ENCODE results near the gene ALG9. TPM values are rescaled to one million over a fixed set of nuclear protein-coding genes. Genes with fewer than 3 reads are reported as not detected.

ALG9 gene
- total RNA-seq, 2 experiments from 2014 or later, result 36.4 to 36.8 TPM

DNA sequence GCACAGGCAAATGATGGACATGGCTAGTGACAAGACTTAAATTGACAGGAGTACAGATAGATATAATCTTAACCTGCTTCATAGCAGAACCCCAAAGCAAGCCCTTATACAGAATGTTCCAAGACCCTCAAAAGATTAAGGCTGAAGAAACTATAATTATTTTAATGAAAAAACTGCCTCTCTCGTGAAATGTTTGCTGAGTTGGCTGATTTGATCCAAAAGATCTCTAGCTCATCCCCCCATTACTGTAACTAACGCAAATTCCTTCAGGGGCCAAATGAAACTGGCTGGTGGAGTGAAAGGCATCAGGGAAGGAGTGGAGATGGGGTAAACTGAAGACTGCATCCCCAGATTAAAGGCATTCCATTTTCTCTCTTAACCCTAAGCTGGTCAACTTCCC, 19.3 kb downstream of the ALG9 start:
- H3K36me3 Mint-ChIP-seq, result peaks cover 27% of the 10 kb centered on the region

DNA sequence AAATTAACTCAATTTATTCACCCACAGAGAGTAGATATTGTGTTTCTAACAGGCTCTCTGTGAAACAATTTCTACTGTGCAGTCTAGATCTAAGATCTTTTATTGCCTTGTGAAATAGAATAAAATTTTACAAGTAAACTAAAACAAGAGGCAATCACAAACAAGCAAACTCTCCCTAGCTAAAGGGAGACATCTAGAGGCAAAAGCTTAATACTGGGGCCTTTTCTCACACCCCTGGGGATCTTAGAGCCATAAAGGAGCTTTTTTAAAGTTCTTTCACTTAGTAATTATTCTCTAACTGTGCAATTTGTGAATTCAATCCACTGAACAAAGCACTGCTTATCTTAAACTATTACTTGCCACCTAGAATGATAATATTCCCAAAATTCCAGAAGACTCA, 19.7 kb downstream of the ALG9 start:
- H3K27ac Mint-ChIP-seq, result no peak overlapping the region
- H3K27me3 Mint-ChIP-seq, result no peaks in the 10 kb centered on the region
- H3K36me3 Mint-ChIP-seq, result peaks cover 27% of the 10 kb centered on the region
- no peaks in the 10 kb centered on the region for H3K9me3 Mint-ChIP-seq
- DNase-seq, result no peak
- no peak overlapping the region for H3K4me3 Mint-ChIP-seq
- no peaks in the 10 kb centered on the region for H3K4me1 Mint-ChIP-seq

More for the DNA sequence above, 19.3 kb downstream of the ALG9 start:
- H3K27me3 Mint-ChIP-seq, result no peaks in the 10 kb centered on the region
- H3K9me3 Mint-ChIP-seq, result no peaks in the 10 kb centered on the region
- DNase-seq, result no peak
- no peak overlapping the region for H3K27ac Mint-ChIP-seq
- no peak overlapping the region for H3K4me3 Mint-ChIP-seq
- H3K4me1 Mint-ChIP-seq, result no peaks in the 10 kb centered on the region

DNA sequence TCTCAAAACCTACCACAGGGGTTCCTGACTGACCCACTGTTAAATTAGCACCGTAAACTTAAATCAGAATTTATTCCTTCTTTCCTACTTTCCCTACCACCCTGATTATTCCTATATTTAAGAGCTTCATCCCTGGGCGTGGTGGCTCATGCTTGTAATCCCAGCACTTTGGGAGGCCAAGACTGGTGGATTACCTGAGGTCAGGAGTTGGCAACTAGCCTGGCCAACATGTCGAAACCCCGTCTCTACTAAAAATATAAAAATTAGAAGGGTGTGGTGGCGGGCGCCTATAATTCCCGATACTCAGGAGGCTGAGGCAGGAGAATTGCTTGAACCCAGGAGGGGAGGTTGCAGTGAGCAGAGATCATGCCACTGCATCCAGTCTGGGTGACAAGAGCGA, 20.3 kb downstream of the ALG9 start:
- Mint-ChIP-seq H3K27ac (no peak overlapping the region), H3K9me3 (no peaks in the 10 kb centered on the region), H3K36me3 (peaks cover 27% of the 10 kb centered on the region), H3K4me1 (no peaks in the 10 kb centered on the region), H3K27me3 (no peaks in the 10 kb centered on the region), H3K4me3 (no peak overlapping the region)
- no peak for DNase-seq

DNA sequence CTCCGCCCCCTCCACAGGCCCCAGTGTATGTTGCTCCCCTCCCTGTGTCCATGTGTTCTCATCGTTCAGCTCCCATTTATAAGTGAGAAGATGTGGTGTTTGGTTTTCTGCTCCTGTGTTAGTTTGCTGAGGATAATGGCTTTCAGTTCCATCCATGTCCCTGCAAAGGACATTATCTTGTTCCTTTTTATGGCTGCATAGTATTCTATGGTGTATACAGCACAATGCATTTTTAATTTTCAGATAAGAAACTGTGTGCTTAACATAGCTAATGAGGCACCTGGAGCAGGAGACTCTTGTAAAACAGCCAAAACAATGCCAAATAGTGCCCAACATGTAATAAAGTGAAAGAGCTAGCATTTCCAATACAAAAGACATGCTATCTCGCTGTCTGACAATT, 21.8 kb downstream of the ALG9 start:
- Mint-ChIP-seq H3K4me3 (no peak overlapping the region), H3K27me3 (no peaks in the 10 kb centered on the region), H3K36me3 (peaks cover 21% of the 10 kb centered on the region), H3K4me1 (no peaks in the 10 kb centered on the region), H3K27ac (no peak overlapping the region), H3K9me3 (no peaks in the 10 kb centered on the region)
- DNase-seq, result no peak

DNA sequence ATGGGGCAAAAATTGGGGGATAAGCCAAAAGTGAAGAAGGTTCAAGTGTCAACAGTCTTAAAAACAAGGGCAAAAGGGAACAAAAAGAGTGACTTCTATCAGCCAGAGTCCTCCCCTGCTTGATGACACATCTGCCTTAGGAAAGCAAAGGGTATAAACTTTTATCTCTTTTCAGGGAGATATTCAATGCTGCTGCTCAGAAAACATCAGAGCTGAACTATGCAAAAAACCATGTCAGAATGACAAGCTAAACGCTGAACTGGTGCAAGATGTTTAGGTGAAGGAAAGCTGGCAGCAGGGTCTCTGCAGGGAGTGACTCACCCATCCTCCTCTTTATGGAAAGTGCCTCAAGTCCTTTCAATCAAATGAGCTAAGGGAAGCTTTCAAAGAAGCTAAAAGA, 24.7 kb downstream of the ALG9 start:
- Mint-ChIP-seq H3K36me3 (peaks cover 19% of the 10 kb centered on the region), H3K9me3 (no peaks in the 10 kb centered on the region), H3K4me1 (no peaks in the 10 kb centered on the region), H3K27ac (no peak overlapping the region), H3K4me3 (no peak overlapping the region), H3K27me3 (no peaks in the 10 kb centered on the region)
- no peak for DNase-seq

DNA sequence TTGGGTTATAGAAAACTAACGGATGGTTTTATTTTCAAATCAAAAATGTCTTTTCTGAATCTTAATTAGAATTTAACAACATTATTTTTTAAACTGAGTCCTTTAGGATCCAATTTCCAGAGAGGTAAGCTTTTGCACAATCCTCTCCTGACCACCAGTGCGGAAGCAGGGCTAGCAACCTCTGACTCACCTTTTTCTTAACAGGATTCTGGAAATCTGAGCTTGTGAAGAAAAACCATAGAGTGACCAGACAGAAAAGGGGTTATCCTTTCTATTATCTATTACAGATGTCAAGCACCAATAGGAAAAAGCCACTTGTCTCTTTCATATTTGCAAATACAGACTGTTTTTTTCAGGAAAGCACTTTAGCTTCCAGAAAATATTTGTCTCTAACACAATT, 25.3 kb downstream of the ALG9 start:
- Mint-ChIP-seq H3K4me1 (peaks cover 5% of the 10 kb centered on the region), H3K9me3 (no peaks in the 10 kb centered on the region), H3K36me3 (peaks cover 18% of the 10 kb centered on the region), H3K27me3 (no peaks in the 10 kb centered on the region), H3K27ac (no peak overlapping the region), H3K4me3 (no peak overlapping the region)
- DNase-seq, result no peak

DNA sequence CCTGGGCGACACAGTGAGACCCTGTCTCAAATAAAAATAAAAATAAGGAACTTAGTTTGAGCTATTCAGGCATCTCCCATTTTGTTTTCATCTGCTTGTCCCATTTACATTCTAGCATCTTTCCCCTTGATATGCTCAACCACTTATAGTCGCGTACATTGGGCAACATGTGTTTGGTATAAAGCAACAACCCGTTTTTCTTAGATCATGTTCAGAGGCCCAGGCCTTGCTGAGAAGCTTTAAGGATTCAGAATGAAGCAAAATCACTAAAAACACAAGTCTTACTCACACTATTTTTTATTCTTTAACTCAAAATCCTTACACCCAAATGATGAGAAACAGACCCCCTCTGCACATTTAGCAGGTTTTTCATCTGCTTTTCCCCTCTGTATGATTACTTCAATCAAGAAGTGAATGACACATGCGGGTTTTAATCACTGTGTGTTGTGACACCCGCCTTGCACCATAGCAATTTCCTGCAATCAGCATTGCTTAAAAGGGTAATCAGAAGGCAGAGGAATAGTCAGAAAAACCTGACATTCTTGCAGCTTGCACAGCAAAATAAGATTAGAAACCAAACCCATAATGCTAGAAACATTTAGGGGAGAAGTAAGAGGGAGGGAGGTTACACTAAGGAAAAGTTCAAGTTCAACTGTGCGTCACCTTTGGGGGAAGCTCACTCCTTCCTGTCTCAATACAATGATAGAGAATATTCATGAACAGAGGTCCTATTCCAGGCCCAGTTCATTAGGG, 25.9 kb downstream of the ALG9 start:
- Mint-ChIP-seq H3K4me3 (no peak overlapping the region), H3K9me3 (no peaks in the 10 kb centered on the region), H3K36me3 (peaks cover 14% of the 10 kb centered on the region), H3K27ac (no peak overlapping the region), H3K4me1 (peaks cover 7% of the 10 kb centered on the region), H3K27me3 (no peaks in the 10 kb centered on the region)
- no peak for DNase-seq

DNA sequence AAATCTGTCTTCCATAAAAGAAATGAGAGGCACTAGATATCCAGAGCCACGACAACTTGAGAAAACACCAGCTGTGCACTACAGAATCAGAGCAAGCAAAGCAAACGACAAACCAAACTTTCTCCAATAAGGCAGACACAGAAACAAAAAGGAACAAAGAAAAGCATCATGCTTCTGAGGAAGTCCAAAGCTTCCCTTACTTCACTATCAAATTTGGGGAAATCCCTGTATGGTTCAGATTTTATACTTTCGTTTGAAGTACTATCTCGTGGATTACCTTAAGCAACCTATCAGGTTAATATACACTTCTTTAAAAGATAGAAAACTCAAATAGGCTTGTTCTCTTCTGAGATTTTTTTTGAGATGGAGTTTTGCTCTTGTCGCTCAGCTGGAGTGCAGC, 27.7 kb downstream of the ALG9 start:
- H3K4me3 Mint-ChIP-seq, result no peak overlapping the region
- H3K36me3 Mint-ChIP-seq, result peaks cover 8% of the 10 kb centered on the region
- no peak for DNase-seq
- no peaks in the 10 kb centered on the region for H3K27me3 Mint-ChIP-seq
- peaks cover 7% of the 10 kb centered on the region for H3K4me1 Mint-ChIP-seq
- no peak overlapping the region for H3K27ac Mint-ChIP-seq
- H3K9me3 Mint-ChIP-seq, result no peaks in the 10 kb centered on the region

DNA sequence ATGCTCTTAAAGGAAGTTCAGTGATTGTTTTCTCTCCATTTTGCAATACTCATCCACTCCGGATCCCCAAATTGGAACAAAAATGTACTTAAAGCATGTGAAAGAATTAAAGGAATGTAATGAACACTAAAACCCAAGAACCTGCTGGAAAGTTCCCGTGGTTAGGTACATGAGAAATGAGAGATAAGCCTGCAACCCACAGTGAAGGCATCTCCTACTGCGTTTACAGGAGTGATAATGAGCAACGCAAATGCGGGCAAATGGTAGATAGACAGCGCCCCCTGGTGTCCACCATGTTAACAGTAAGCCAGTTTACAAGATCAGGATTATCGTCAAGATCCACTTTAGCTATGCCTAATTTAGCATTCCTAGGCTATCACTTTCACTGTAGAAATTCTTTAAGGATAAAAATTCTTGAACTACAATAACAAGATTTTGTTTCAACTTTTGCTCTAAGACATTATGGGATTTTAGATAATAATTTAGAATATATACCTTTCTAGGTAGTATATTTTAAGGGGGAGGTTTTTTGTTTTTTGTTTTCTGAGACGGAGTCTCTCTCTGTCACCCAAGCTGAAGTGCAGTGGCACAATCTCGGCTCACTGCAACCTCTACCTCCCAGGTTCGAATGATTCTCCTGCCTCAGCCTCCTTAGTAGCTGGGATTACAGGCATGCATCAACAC, 29.9 kb downstream of the ALG9 start:
- H3K27ac Mint-ChIP-seq, result no peak overlapping the region
- peaks cover 13% of the 10 kb centered on the region for H3K36me3 Mint-ChIP-seq

DNA sequence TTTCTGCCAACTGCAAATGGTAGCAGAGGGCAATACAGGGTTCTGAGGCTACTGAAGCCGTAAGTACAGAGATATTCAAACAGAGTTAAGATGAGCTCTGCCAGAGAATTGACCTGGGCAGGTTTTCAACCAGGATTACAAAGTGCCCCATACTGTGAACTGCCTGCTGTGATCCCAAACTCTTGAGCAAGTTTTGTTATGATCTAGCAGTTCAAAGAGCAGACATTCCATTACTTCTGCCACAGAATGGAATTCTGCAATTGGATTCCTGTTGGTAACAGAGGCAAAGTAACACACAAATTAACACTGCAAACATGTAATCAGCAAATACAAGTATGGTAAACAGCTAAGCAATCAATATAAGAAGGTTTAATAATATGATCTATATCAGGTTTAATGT, 31.2 kb downstream of the ALG9 start:
- DNase-seq, result no peak
- Mint-ChIP-seq H3K27ac (no peak overlapping the region), H3K36me3 (peaks cover 18% of the 10 kb centered on the region)

More for the DNA sequence above, 29.9 kb downstream of the ALG9 start:
- H3K9me3 Mint-ChIP-seq, result no peaks in the 10 kb centered on the region
- H3K27me3 Mint-ChIP-seq, result no peaks in the 10 kb centered on the region
- no peak overlapping the region for H3K4me3 Mint-ChIP-seq
- peaks cover 16% of the 10 kb centered on the region for H3K4me1 Mint-ChIP-seq
- peak; percentile 68 for DNase-seq

DNA sequence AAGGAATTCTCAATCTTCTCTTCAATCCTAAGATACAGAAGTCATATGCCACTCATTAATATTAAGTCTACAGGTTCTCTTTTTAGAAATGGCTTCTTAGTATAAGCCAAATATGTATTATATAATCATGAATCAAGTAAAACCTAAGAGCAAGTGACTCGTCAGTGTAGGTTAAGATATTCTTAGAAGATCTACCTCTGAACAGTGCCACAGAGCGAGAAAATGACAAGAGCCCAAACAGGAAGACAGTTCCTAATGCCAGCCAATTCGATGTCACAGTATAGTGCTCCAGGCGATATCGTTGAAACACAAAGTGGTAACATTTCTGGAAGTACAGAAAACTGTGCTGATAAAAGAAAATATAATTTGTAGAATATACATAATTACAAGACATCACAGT, 33.3 kb downstream of the ALG9 start:
- Mint-ChIP-seq H3K4me3 (no peak overlapping the region), H3K4me1 (peaks cover 18% of the 10 kb centered on the region), H3K27ac (no peak overlapping the region), H3K9me3 (no peaks in the 10 kb centered on the region), H3K27me3 (no peaks in the 10 kb centered on the region), H3K36me3 (peaks cover 18% of the 10 kb centered on the region)
- no peak for DNase-seq

More for the DNA sequence above, 31.2 kb downstream of the ALG9 start:
- Mint-ChIP-seq H3K9me3 (no peaks in the 10 kb centered on the region), H3K4me3 (no peak overlapping the region), H3K27me3 (no peaks in the 10 kb centered on the region), H3K4me1 (peaks cover 18% of the 10 kb centered on the region)

DNA sequence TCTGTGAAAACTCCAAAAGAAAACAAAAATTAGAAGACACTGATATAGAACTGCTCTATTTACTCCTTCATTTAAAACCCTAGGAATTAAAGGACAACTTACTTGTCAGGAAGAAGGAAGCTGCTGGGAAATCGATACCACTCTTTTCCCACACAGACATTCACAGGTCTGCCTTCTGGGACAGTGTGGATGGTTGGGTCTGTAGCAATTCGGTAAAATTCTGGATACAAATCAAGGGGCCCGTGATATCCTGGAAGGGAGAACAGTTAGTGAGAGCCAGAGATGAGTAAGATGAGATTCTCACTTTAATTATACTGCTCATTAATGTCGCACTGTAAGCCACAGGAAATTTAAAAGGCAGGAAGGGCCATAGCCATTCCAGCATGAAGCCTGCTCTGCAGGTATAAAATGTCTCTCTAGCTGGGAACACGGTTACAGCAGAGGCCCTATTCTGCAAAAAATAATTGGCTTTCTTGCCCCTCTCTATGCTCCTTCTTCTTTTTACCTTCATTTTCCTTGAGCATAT, 34.0 kb downstream of the ALG9 start:
- no peak for DNase-seq
- Mint-ChIP-seq H3K27ac (no peak overlapping the region), H3K4me3 (no peak overlapping the region), H3K27me3 (no peaks in the 10 kb centered on the region), H3K4me1 (peaks cover 18% of the 10 kb centered on the region), H3K9me3 (no peaks in the 10 kb centered on the region), H3K36me3 (peaks cover 18% of the 10 kb centered on the region)

DNA sequence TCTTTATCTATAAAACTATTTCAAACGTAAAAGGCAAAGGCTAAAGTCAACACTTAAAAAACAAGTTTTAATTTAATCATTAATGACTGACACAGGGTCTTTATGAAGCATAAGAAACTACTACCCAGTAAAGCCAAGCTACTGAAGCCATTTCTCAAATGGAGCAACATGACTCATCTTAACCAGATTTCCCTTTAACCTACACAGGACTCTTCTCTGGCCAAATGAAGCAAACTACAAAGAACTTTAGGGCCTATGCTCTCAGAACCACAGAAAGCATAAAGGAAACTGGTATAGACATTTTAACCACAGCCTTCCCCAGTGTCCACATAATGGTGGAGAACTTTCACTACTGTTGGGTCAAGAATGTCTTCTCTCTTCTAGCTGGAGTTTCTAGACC, 34.7 kb downstream of the ALG9 start:
- Mint-ChIP-seq H3K4me1 (peaks cover 18% of the 10 kb centered on the region), H3K4me3 (no peak overlapping the region), H3K36me3 (peaks cover 18% of the 10 kb centered on the region), H3K27me3 (no peaks in the 10 kb centered on the region), H3K9me3 (no peaks in the 10 kb centered on the region), H3K27ac (peak overlapping the region; percentile 14)
- DNase-seq, result no peak

DNA sequence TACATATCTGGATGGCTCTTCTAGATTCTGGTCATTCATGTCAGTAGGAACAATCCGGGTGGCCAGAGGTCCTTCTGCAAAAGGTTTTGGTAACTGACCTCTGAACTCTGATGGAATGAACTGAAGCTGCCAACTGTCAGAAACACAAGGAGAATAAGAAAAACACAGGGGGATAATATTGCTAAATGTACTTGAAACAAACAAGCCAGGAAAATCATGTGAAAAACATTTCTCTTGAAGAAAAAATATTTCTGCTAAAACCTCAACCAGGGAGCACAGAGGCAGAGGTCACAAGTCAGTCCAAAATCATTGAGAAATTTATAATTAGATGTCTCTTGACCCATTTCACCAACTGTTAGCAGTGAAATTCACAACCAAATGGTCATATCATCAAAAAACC, 35.2 kb downstream of the ALG9 start:
- no peak overlapping the region for H3K4me3 Mint-ChIP-seq
- no peaks in the 10 kb centered on the region for H3K27me3 Mint-ChIP-seq
- no peaks in the 10 kb centered on the region for H3K9me3 Mint-ChIP-seq
- H3K36me3 Mint-ChIP-seq, result peaks cover 18% of the 10 kb centered on the region
- peaks cover 14% of the 10 kb centered on the region for H3K4me1 Mint-ChIP-seq
- no peak for DNase-seq
- H3K27ac Mint-ChIP-seq, result no peak overlapping the region

DNA sequence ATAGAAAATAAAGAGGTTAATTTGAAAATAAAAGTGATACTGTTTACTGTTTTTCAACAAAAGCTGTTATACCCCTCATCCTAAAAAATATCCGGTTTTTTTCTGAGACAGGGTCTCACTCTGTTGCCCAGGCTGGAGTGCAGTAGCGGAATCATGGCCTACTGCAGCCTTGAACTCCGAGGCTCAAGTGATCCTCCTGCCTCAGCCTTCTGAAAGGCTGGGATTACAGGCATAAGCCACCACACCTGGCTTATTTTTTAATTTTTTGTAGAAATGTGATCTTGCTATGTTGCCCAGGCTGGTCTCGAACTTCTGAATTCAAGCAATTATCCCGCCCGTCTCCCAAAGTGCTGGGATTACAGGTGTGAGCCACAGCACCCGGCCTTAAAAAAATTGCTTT, 35.7 kb downstream of the ALG9 start:
- H3K27me3 Mint-ChIP-seq, result no peaks in the 10 kb centered on the region
- no peak overlapping the region for H3K27ac Mint-ChIP-seq
- H3K36me3 Mint-ChIP-seq, result peaks cover 18% of the 10 kb centered on the region
- peaks cover 12% of the 10 kb centered on the region for H3K4me1 Mint-ChIP-seq
- no peak overlapping the region for H3K4me3 Mint-ChIP-seq
- no peak for DNase-seq
- H3K9me3 Mint-ChIP-seq, result no peaks in the 10 kb centered on the region
